Smooth muscle cell (in vitro differentiated cells): ENCODE measurements around the gene OGDH. TPM values are rescaled to one million over a fixed set of nuclear protein-coding genes. Genes with fewer than 3 reads are reported as not detected.

ENCODE experiments used
- DNase-seq: peaks from one replicate; lab custom pipeline; 2025; ENCODE audit not compliant: unreplicated experiment; lab: John Stamatoyannopoulos, UW
- H2AFZ ChIP-seq: fragments of 200-600 bp; sonication (generic); 2 replicates; pipeline ENCODE4 v1.6.0; 2016; ENCODE audit warnings: antibody characterized with exemption, low read depth, mild to moderate bottlenecking
- H3F3A ChIP-seq: fragments of 200-600 bp; sonication (generic); 2 replicates; pipeline ENCODE4 v1.6.0; 2017; ENCODE audit warnings: antibody characterized with exemption, low read depth
- H3K27ac ChIP-seq: fragments of 200-600 bp; sonication (generic); 2 replicates; pipeline ENCODE4 v1.5.1; 2016; ENCODE audit warnings: low read depth, mild to moderate bottlenecking
- H3K27me3 ChIP-seq: fragments of 200-600 bp; sonication (generic); 2 replicates; pipeline ENCODE4 v1.6.1; 2016; ENCODE audit warnings: low read depth, mild to moderate bottlenecking
- H3K36me3 ChIP-seq: fragments of 200-600 bp; sonication (generic); 2 replicates; pipeline ENCODE4 v1.5.1; 2016; ENCODE audit warnings: low read depth
- H3K4me1 ChIP-seq: fragments of 200-600 bp; sonication (generic); 2 replicates; pipeline ENCODE4 v1.5.1; 2016; ENCODE audit warnings: low read depth
- H3K4me2 ChIP-seq: fragments of 200-600 bp; sonication (generic); 2 replicates; pipeline ENCODE4 v1.6.0; 2016; ENCODE audit warnings: mild to moderate bottlenecking
- H3K4me3 ChIP-seq: fragments of 200-600 bp; sonication (generic); 2 replicates; pipeline ENCODE4 v1.5.1; 2016; ENCODE audit warnings: mild to moderate bottlenecking
- H3K79me2 ChIP-seq: fragments of 200-600 bp; sonication (generic); 2 replicates; pipeline ENCODE4 v1.6.0; 2016; ENCODE audit warnings: low read depth, mild to moderate bottlenecking
- H3K9ac ChIP-seq: fragments of 200-600 bp; sonication (generic); 2 replicates; pipeline ENCODE4 v1.6.0; 2016; ENCODE audit warnings: low read depth
- H3K9me3 ChIP-seq: fragments of 200-600 bp; sonication (generic); replicated peaks from 2 replicates; pipeline ENCODE4 v1.5.1; 2016; ENCODE audit warnings: low read depth
- H4K20me1 ChIP-seq: fragments of 200-600 bp; sonication (generic); 2 replicates; pipeline ENCODE4 v1.6.0; 2016; ENCODE audit warnings: low read depth
- CTCF ChIP-seq: fragments of 200-600 bp; sonication (generic); IDR thresholded peaks from 2 replicates; pipeline ENCODE4 v1.5.1; 2017; ENCODE audit warnings: borderline replicate concordance, mild to moderate bottlenecking, antibody characterized with exemption; ENCODE audit not compliant: insufficient read depth, poor library complexity, severe bottlenecking
- WGBS: methylation state at CpG from one replicate; pipeline ENCODE4 v1.1.7; 2016; ENCODE audit warnings: low lambda C conversion rate; 5-methylcytosine and 5-hydroxymethylcytosine counted together
- polyA plus RNA-seq: library from polyadenylated mRNA; unstranded; fragments of >200 nt; fragmentation: Nextera tagmentation; extraction: Ambion mirVana; gene quantifications from 2 replicates; pipeline ENCODE4 v1.2.1, GENCODE V29; 2016
- total RNA-seq: library from RNA; depleted of rRNA; stranded (reverse); fragments of >200 nt; gene quantifications from 2 replicates; pipeline ENCODE4 v1.2.3, GENCODE V29; 2014

Gene OGDH
- total and polyA plus RNA-seq, 2 experiments from 2014 or later: 32.6 to 34.2 TPM

DNA sequence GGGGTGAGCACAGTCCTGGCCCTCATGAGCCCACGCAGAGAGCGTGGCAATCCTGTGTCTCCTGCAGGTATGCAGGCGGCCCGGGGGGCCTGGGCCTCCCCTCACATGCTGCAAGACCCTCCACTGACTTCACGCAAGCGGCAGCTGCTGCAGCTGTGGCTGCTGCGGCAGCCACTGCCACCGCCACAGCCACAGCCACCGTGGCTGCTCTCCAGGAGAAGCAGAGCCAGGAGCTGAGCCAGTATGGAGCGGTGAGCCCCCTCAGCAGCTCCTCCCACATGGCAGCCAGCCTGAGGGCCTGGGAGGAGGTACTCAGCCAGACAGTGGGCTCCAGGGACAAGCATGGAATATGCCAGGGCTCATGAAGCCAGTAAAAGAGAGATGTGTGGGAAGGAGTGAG, 150.9 kb downstream of the OGDH start:
- no peak overlapping the region for H3K9ac ChIP-seq
- peaks cover 28% of the 10 kb centered on the region for H3K79me2 ChIP-seq
- no peaks in the 10 kb centered on the region for H3K36me3 ChIP-seq
- no peak for TF ChIP-seq CTCF
- H3K27ac ChIP-seq: no peak overlapping the region
- H3K9me3 ChIP-seq: no peaks in the 10 kb centered on the region
- H3K4me2 ChIP-seq: no peak overlapping the region
- no peaks in the 10 kb centered on the region for H3F3A ChIP-seq
- no peak overlapping the region for H3K4me3 ChIP-seq
- peaks cover 31% of the 10 kb centered on the region for H4K20me1 ChIP-seq
- no peak for DNase-seq
- H2AFZ ChIP-seq: no peak overlapping the region
- no peaks in the 10 kb centered on the region for H3K27me3 ChIP-seq
- H3K4me1 ChIP-seq: no peaks in the 10 kb centered on the region
- 97% methylated on average over 10 of the region's 10 CpGs for WGBS

- Histone ChIP-seq H3K4me2 (no peak overlapping the region), H3K79me2 (peaks cover 24% of the 10 kb centered on the region), H3K4me1 (no peaks in the 10 kb centered on the region), H4K20me1 (peaks cover 27% of the 10 kb centered on the region), H3K4me3 (no peak overlapping the region), H3F3A (no peaks in the 10 kb centered on the region), H3K36me3 (no peaks in the 10 kb centered on the region), H3K9me3 (no peaks in the 10 kb centered on the region), H3K27ac (no peak overlapping the region), H3K27me3 (no peaks in the 10 kb centered on the region), H2AFZ (no peak overlapping the region), H3K9ac (no peak overlapping the region)
- 96% methylated on average over 6 of the region's 7 CpGs for WGBS
- DNase-seq: no peak
- TF ChIP-seq CTCF: no peak
Measured at GRCh38 chr7:44757739-44758138, 151.3 kb downstream of the OGDH start.

Other genes starting within 250 kb of the OGDH start
- gene NUDCD3, start 116.0 kb upstream of the OGDH start, total RNA-seq: 27.9 and 32.2 TPM in 2 replicates
- 56.3 and 67.5 TPM in 2 replicates for gene NUDCD3, start 116.0 kb upstream of the OGDH start, polyA plus RNA-seq
- 0.04 TPM in 1 of 2 replicates, not detected in the other for gene NPC1L1, start 65.3 kb upstream of the OGDH start, total RNA-seq
- gene NPC1L1, start 65.3 kb upstream of the OGDH start, polyA plus RNA-seq: 0.04 and 0.25 TPM in 2 replicates
- gene DDX56, start 32.7 kb upstream of the OGDH start, total RNA-seq: 42.7 and 43.2 TPM in 2 replicates
- 64.5 and 71.8 TPM in 2 replicates for gene DDX56, start 32.7 kb upstream of the OGDH start, polyA plus RNA-seq
- 50.8 and 83.5 TPM in 2 replicates for gene TMED4, start 24.4 kb upstream of the OGDH start, total RNA-seq
- 38.4 and 48.7 TPM in 2 replicates for gene TMED4, start 24.4 kb upstream of the OGDH start, polyA plus RNA-seq
- 5.7 and 8.8 TPM in 2 replicates for gene ZMIZ2, start 142.2 kb downstream of the OGDH start, total RNA-seq
- gene ZMIZ2, start 142.2 kb downstream of the OGDH start, polyA plus RNA-seq: 17.2 and 34.8 TPM in 2 replicates
- gene PPIA, start 190.1 kb downstream of the OGDH start, total RNA-seq: 3,153 and 3,434 TPM in 2 replicates
- 2,853 and 2,990 TPM in 2 replicates for gene PPIA, start 190.1 kb downstream of the OGDH start, polyA plus RNA-seq
- 135 and 143 TPM in 2 replicates for gene H2AZ2, start 241.5 kb downstream of the OGDH start, total RNA-seq
- gene H2AZ2, start 241.5 kb downstream of the OGDH start, polyA plus RNA-seq: 117 and 122 TPM in 2 replicates